DND-41 (cell line): Measurements from ENCODE around the gene NAA80.

Experiments
- ATAC-seq: fragments of 200-7000 bp; cut with Tn5 transposase; 3 replicates; pipeline ENCODE4 v1.9.1; 2021; ENCODE audit warnings: low read depth; ENCODE audit not compliant: insufficient read depth
- DNase-seq: peaks from one replicate; pipeline ENCODE4 v3.0.0-alpha.2; 2020
- H2AFZ ChIP-seq: 2 replicates; pipeline ENCODE4 v1.6.0; 2012; ENCODE audit warnings: low read depth, low read length
- H3K27ac ChIP-seq: 2 replicates; pipeline ENCODE4 v1.5.1; 2012; ENCODE audit warnings: low read length, inconsistent platforms
- H3K27me3 ChIP-seq: fragments of 200-600 bp; sonication (generic); 2 replicates; pipeline ENCODE4 v1.6.0; 2012; ENCODE audit warnings: low read length, mild to moderate bottlenecking, inconsistent platforms; ENCODE audit not compliant: insufficient read depth, poor library complexity
- H3K36me3 ChIP-seq: 2 replicates; pipeline ENCODE4 v1.5.1; 2012; ENCODE audit warnings: low read length, inconsistent platforms; ENCODE audit not compliant: insufficient read depth
- H3K4me1 ChIP-seq: 2 replicates; pipeline ENCODE4 v1.5.1; 2012; ENCODE audit warnings: mild to moderate bottlenecking, low read length; ENCODE audit not compliant: insufficient read depth
- H3K4me2 ChIP-seq: 2 replicates; pipeline ENCODE4 v1.6.0; 2012; ENCODE audit warnings: mild to moderate bottlenecking, moderate library complexity, low read length, inconsistent platforms; ENCODE audit not compliant: insufficient read depth
- H3K4me3 ChIP-seq, 2 experiments: fragments of 200-600 bp in 1 of 2; shearing (Covaris generic) in 1 of 2; 2 replicates each; pipeline ENCODE4 v1.5.1; 2012 to 2016; ENCODE audit warnings: inconsistent platforms in 2 of 2, low read length in 2 of 2, mild to moderate bottlenecking in 2 of 2, low read depth in 1 of 2, moderate library complexity in 1 of 2
- H3K79me2 ChIP-seq: 2 replicates; pipeline ENCODE4 v1.6.0; 2012; ENCODE audit warnings: low read length, inconsistent platforms; ENCODE audit not compliant: insufficient read depth
- H3K9ac ChIP-seq: 2 replicates; pipeline ENCODE4 v1.6.0; 2012; ENCODE audit warnings: low read depth, mild to moderate bottlenecking, inconsistent platforms, low read length, moderate library complexity
- H3K9me3 ChIP-seq: 2 replicates; pipeline ENCODE4 v1.5.1; 2012; ENCODE audit warnings: low read length, moderate library complexity, mild to moderate bottlenecking, inconsistent platforms; ENCODE audit not compliant: insufficient read depth, severe bottlenecking
- H4K20me1 ChIP-seq: 2 replicates; pipeline ENCODE4 v1.6.0; 2012; ENCODE audit warnings: low read length; ENCODE audit not compliant: insufficient read depth
- CTCF ChIP-seq: IDR thresholded peaks from 2 replicates; pipeline ENCODE4 v1.5.1; 2012; ENCODE audit warnings: borderline replicate concordance, low read length, moderate library complexity, mild to moderate bottlenecking; ENCODE audit not compliant: poor library complexity, severe bottlenecking; ENCODE audit errors: extremely low read depth
- EZH2 ChIP-seq: IDR thresholded peaks from 3 replicates; pipeline ENCODE4 v1.6.1; 2012; ENCODE audit warnings: borderline replicate concordance, low read depth, mild to moderate bottlenecking, moderate library complexity, low read length, inconsistent platforms; ENCODE audit not compliant: severe bottlenecking

NAA80 gene

DNA sequence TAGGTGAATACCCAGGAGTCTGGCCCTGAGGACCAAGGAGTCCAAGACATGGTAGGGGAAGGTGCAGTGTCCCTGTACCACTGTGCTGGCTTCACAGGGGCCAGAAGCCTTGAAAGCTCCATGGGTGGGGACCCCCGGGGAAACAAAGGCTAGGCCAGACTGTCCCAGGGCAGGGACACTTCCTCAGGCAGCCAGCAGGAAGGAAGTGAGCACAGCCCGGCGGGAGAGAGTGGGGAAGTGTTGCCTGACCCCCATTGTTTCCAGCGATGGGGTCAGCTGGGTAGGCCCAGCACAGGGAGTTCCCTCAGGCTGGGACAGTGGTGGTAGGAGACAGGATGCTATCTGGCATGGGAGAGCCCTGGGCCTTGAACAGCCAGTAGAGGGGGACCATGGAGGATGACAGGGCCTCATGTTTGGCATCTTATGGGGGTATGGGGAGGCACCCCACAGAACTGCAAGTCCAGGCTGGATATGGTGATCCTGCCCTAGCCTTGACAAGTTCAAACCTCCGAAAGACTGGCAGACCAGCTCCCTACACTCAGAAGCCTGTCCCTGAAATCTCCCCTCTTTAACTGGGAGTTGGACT is 24.5 kb upstream of the NAA80 start:
- no peak for TF ChIP-seq EZH2
- no peak for TF ChIP-seq CTCF
- Histone ChIP-seq H3K4me3 (no peak overlapping the region), H3K36me3 (peaks cover 42% of the 10 kb centered on the region), H3K27me3 (no peaks in the 10 kb centered on the region), H4K20me1 (peaks cover 18% of the 10 kb centered on the region; the same call in 1 of the 2 replicates), H3K4me2 (no peak overlapping the region), H3K4me1 (peaks cover 58% of the 10 kb centered on the region), H2AFZ (no peak overlapping the region), H3K27ac (no peak overlapping the region), H3K79me2 (peaks cover 44% of the 10 kb centered on the region), H3K9me3 (no peaks in the 10 kb centered on the region), H3K9ac (peak overlapping the region; percentile 2; the same call in 1 of the 2 replicates)
- ATAC-seq (no peak), DNase-seq (no peak)

DNA sequence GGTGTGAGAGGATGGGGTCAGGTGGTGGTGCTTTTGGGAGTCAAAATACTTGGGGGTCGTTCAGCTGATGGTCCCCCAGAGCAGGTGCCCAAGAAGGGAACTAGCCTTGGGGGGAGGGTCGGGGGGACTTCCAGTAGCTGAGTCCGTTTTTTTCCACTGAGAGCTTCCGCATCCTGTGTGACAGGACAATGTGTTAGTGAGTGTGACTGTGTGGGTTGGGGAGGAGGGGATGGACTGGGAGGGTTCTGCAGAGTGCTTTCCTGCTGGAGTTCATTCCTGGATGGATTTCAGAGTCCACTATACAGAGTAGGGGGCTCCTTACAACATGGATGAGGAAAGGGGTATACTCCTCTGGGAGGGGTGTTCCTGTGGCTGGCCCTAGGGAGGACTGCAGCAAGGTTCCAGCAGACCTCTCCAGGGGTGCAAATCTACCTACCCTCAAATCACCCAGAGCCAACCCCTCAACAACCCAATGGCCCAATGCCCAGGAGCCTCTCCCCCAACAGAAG is 23.9 kb upstream of the NAA80 start:
- H3K27me3 ChIP-seq = no peaks in the 10 kb centered on the region
- ATAC-seq = no peak
- H3K36me3 ChIP-seq = peaks cover 47% of the 10 kb centered on the region
- H3K4me1 ChIP-seq = peaks cover 57% of the 10 kb centered on the region
- peaks cover 47% of the 10 kb centered on the region for H3K79me2 ChIP-seq
- no peak for DNase-seq
- no peak overlapping the region for H3K4me2 ChIP-seq
- no peak overlapping the region for H3K9ac ChIP-seq
- peaks cover 19% of the 10 kb centered on the region; the same call in 1 of the 2 replicates for H4K20me1 ChIP-seq
- TF ChIP-seq CTCF (no peak), EZH2 (no peak)
- no peak overlapping the region for H3K27ac ChIP-seq
- no peaks in the 10 kb centered on the region for H3K9me3 ChIP-seq
- no peak overlapping the region for H3K4me3 ChIP-seq
- H2AFZ ChIP-seq = no peak overlapping the region

- H3K27me3 ChIP-seq = no peaks in the 10 kb centered on the region
- H2AFZ ChIP-seq = peak within 1 kb of the TSS; percentile 100
- peaks cover 61% of the 10 kb centered on the region for H3K4me1 ChIP-seq
Measured at GRCh38 chr3:50322386-50323091, 23.3 kb upstream of the NAA80 start, which contains the start of gene HYAL2. Gene HYAL2 (minus strand): TSS chr3:50322745. CDS start chr3:50320489, 2,256 bp downstream.

More at GRCh38 chr3:50322386-50323091, 23.3 kb upstream of the NAA80 start, which contains the start of gene HYAL2:
- H3K36me3 ChIP-seq = peaks cover 51% of the 10 kb centered on the region
- no peak for TF ChIP-seq EZH2
- no peak for TF ChIP-seq CTCF
- peak within 1 kb of the TSS; percentile 78 for H3K4me2 ChIP-seq
- peak within 1 kb of the TSS; percentile 100 for H3K27ac ChIP-seq
- peak within 1 kb of the TSS; percentile 44 to 74 for H3K4me3 ChIP-seq
- peaks cover 42% of the 10 kb centered on the region for H3K79me2 ChIP-seq
- no peaks in the 10 kb centered on the region for H3K9me3 ChIP-seq
- ATAC-seq = no peak
- H3K9ac ChIP-seq = peak within 1 kb of the TSS; percentile 62
- no peak for DNase-seq
- H4K20me1 ChIP-seq = peaks cover 19% of the 10 kb centered on the region; the same call in 1 of the 2 replicates
